Adrenal gland (tissue), 12 donors: ENCODE data around the gene MYLK. TPM values are rescaled to one million over a fixed set of nuclear protein-coding genes. Genes with fewer than 3 reads are reported as not detected.
A peak's percentile ranks its signal among the peaks of the same experiment; 100 is the strongest.

Source experiments
- DNase-seq, 7 donors: peaks; one replicate each; pipeline ENCODE4 v3.0.0-alpha.2; 2019 to 2020
- H3K27ac ChIP-seq, 5 donors: fragments of 200-600 bp; sonication (generic) in 4 of 5; 1 replicate in 3 of 5; 2 replicates in 2 of 5; pipeline versions ENCODE4 v1.5.1 to v1.8.0; 2016 to 2020; ENCODE audit warnings: mild to moderate bottlenecking in 1 of 5
- H3K27me3 ChIP-seq: fragments of 200-600 bp; 2 replicates; pipeline ENCODE4 v1.8.0; 2021
- H3K36me3 ChIP-seq, 2 donors: fragments of 200-600 bp; replicated peaks in 1 of 2; 1 replicate in 1 of 2; 2 replicates in 1 of 2; pipeline versions ENCODE4 v1.5.1 to v1.8.0; 2018 to 2022
- H3K4me1 ChIP-seq, 2 donors: fragments of 200-600 bp; replicated peaks in 1 of 2; 1 replicate in 1 of 2; 2 replicates in 1 of 2; pipeline versions ENCODE4 v1.5.1 to v1.8.0; 2018 to 2021
- H3K4me3 ChIP-seq, 4 donors: fragments of 200-600 bp; sonication (generic) in 3 of 4; one replicate each; pipeline ENCODE4 v1.5.1; 2016 to 2018
- H3K9me3 ChIP-seq, 3 donors: fragments of 200-600 bp; sonication (generic) in 1 of 3; replicated peaks in 1 of 3; 1 replicate in 2 of 3; 2 replicates in 1 of 3; pipeline versions ENCODE4 v1.5.1 to v1.8.0; 2016 to 2021
- CTCF ChIP-seq, 6 experiments: fragments of 450-650 bp in 4 of 6; fragments of 200-600 bp in 2 of 6; sonication (generic) in 1 of 6; IDR thresholded peaks; 1 replicate in 5 of 6; 2 replicates in 1 of 6; pipeline versions ENCODE4 v1.5.1 to v1.8.0; 2016 to 2021; ENCODE audit warnings: antibody characterized with exemption in 6 of 6, mild to moderate bottlenecking in 2 of 6, moderate library complexity in 1 of 6
- POLR2A ChIP-seq, 2 donors: fragments of 450-650 bp; IDR thresholded peaks; one replicate each; pipeline ENCODE4 v1.6.1; 2017; ENCODE audit warnings: antibody characterized with exemption in 2 of 2, mild to moderate bottlenecking in 2 of 2, moderate library complexity in 1 of 2
- WGBS, 4 donors: extraction: QIAGEN DNeasy Blood & Tissue Kit in 2 of 4; methylation state at CpG; one replicate each; pipeline versions ENCODE4 v1.1.5 to v1.1.7; 2013 to 2017; 5-methylcytosine and 5-hydroxymethylcytosine counted together
- intact Hi-C, 2 donors: fragments of 100-400 bp; cut with DNase I; formaldehyde crosslinking; loops; one replicate each; pipeline versions ENCODE4 v1.14.1 to v1.15.0; 2022 to 2023
- polyA plus RNA-seq, 3 donors: library from polyadenylated mRNA; stranded (reverse); fragments of 200-250 nt in 2 of 3; fragments of 350-450 nt in 1 of 3; fragmentation: Illumina TruSeq in 1 of 3; extraction: RNeasy Lipid Tissue Mini Kit (QIAGEN cat#74804) in 1 of 3; gene quantifications; one replicate each; pipeline ENCODE4 v1.2.3, GENCODE V29; 2013 to 2014
- total RNA-seq, 9 donors: library from RNA; depleted of rRNA in 4 of 9; stranded (reverse); fragments of >200 nt in 4 of 9; fragments of 120-200 nt in 1 of 9; fragmentation: NEBNext Ultra II Directional in 1 of 9; extraction: Animal tissue kit (Norgen Biotek cat#: 25700) in 1 of 9; gene quantifications; one replicate each; pipeline versions ENCODE4 v1.1.0 to v1.2.4, GENCODE V29; 2013 to 2023
- donor health status: healthy with polysubstance abuse.
- donor health status: Bipolar disorder and iron deficiency.
- donor health status: DM: yes; HTN: yes; CAD: no.
- donor health status: DM: no; HTN: no; CAD: no.
- donor health status: DM: no; HTN: no; CAD: no.
- donor health status: DM: yes; HTN: yes; CAD: no.

Gene MYLK
- total and polyA plus RNA-seq, 12 donors, result 13.3 to 124 (median 53.8) TPM

DNA sequence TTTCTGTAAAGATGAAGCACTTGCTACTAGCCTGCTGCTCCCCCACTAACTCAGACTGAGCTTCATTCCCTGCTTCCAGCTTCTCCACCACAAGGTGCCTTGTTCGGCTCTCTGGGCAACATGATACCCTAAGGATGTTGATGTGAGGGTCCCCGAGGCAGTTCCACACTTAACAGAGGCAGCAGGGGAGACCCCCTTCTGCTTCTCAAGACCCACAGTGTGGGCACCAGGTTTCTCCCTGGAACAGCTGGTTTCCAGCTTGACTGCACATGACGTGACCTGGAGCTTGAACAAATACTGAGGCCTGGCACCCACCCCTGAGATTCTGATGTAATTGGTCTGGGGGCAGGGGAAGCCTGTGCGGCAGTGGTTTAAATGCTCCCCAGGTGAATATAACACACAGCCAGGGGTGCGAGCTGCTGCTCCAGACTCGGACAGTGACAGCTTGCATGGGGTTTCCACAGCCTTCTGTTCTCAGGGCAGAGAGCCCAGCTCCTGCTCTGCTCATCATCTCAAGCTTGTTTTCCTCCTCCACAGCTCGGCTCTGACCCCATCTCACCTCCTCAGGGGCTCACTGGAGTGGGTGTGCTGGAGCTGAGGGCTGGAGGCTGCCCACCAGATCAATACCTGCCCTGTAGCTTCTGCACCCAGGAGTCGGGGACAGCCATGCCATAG lies 204.3 kb downstream of the MYLK start:
- 65 to 79% (median 73%) methylated on average over 5 to 8 of the region's 8 CpGs for WGBS, 4 donors
- intact Hi-C loops, result no loop called here
- peaks cover 9% of the 10 kb centered on the region in 2 donors for H3K4me1 ChIP-seq
- DNase-seq, result no peak
- H3K27me3 ChIP-seq, result no peaks in the 10 kb centered on the region
- no peaks in the 10 kb centered on the region for H3K36me3 ChIP-seq
- TF ChIP-seq POLR2A (IDR thresholded peaks at IDR 0.05), result no peak
- no peak for TF ChIP-seq CTCF (IDR thresholded peaks at IDR 0.05)
- no peak overlapping the region for H3K4me3 ChIP-seq
- H3K27ac ChIP-seq, result peak overlapping the region in 1 of 5 donors; percentile 16
- no peaks in the 10 kb centered on the region for H3K9me3 ChIP-seq

- H3K4me1 ChIP-seq, result peaks cover 9% of the 10 kb centered on the region in 2 donors
- 13 to 24% (median 21%) methylated on average over 8 of the region's 8 CpGs for WGBS, 4 donors
- peak overlapping the region in 2 of 5 donors; percentile 17 to 51 for H3K27ac ChIP-seq
- peak; percentile 38 to 66 (median 62) for DNase-seq
- no peaks in the 10 kb centered on the region for H3K36me3 ChIP-seq
- intact Hi-C loops, result no loop called here
- TF ChIP-seq POLR2A (IDR thresholded peaks at IDR 0.05), result no peak
- TF ChIP-seq CTCF (IDR thresholded peaks at IDR 0.05), result no peak
- H3K27me3 ChIP-seq, result no peaks in the 10 kb centered on the region
- H3K4me3 ChIP-seq, result no peak overlapping the region
- H3K9me3 ChIP-seq, result no peaks in the 10 kb centered on the region
These were observed 206.0 kb downstream of the MYLK start for GRCh38 chr3:123678108-123678511.

DNA sequence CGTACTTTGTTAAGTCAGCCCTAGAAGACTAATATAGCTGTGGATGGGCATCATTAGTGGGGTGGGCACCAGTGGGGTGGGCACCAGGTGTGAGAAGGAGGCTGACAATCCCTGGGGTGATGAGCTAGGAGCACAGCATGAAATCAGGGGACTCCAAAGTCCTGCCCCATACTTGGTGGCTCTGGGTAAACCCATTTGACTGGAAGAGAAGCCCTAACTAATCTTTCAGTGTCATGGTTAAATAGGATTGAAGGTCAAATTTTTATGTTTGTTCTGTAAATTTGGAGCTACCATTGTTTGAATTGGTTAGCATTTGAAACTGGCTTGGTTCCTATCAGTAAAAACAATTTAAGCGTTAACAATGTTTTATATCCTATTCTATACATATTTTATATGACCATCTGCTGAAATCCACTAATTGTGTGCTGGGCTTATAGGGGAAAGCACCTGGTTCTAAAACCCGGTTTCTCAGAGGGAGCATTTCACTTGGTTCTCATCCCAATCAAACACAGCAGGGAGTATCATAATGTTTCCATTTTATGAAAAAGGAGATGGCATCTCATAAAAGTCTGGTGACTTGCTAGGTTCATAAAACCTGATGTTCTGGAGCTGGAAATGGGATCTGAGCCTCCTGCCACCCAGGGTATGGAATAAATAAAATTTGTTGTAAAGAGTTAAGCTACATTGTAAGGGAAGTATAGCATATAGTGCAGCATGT lies 211.5 kb downstream of the MYLK start:
- Histone ChIP-seq H3K4me3 (no peak overlapping the region), H3K27ac (no peak overlapping the region), H3K27me3 (no peaks in the 10 kb centered on the region), H3K4me1 (peaks cover 1 to 6% of the 10 kb centered on the region in 2 donors), H3K36me3 (no peaks in the 10 kb centered on the region), H3K9me3 (no peaks in the 10 kb centered on the region)
- intact Hi-C loops, result no loop called here
- 79 to 89% (median 85%) methylated on average over 3 of the region's 3 CpGs for WGBS, 4 donors
- no peak for DNase-seq
- no peak for TF ChIP-seq POLR2A (IDR thresholded peaks at IDR 0.05)
- no peak for TF ChIP-seq CTCF (IDR thresholded peaks at IDR 0.05)

DNA sequence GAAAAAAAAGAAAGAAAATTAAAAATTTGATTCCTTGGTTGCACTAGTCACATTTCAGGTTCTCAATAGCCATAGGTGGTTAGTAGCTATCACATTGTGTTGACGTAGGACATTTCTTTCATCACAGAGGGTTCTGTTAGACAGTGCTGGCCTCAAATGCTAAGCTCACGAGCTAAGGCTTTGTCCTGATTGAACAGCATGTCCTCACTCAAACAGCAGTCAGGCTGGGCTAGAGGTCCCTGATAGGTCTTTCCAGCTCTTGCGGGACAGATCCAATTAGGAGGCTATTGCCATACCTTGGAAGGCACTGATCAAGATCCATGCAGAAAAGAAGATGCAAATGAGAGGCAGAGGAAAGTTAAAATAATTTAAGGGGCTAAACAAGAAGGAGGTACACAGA lies 213.4 kb downstream of the MYLK start:
- WGBS, 4 donors, result 76 to 90% (median 83%) methylated on average over 3 of the region's 3 CpGs
- Histone ChIP-seq H3K4me1 (peaks cover 5 to 7% of the 10 kb centered on the region in 2 donors), H3K9me3 (no peaks in the 10 kb centered on the region), H3K36me3 (peaks cover 0 to 8% of the 10 kb centered on the region in 2 donors), H3K4me3 (no peak overlapping the region), H3K27me3 (no peaks in the 10 kb centered on the region), H3K27ac (no peak overlapping the region)
- TF ChIP-seq POLR2A (IDR thresholded peaks at IDR 0.05) (no peak), CTCF (IDR thresholded peaks at IDR 0.05) (no peak)
- no peak for DNase-seq
- intact Hi-C loops, result no loop called here
